H7 (cell line): Measurements from ENCODE around the gene TRAF1. TPM values are rescaled to one million over a fixed set of nuclear protein-coding genes. Genes with fewer than 3 reads are reported as not detected.

Experiments used
- DNase-seq: peaks from one replicate; pipeline ENCODE4 v3.0.0; 2012
- H3K27me3 ChIP-seq: 2 replicates; pipeline ENCODE4 v1.6.0; 2011; ENCODE audit warnings: mild to moderate bottlenecking, low read length; ENCODE audit not compliant: control insufficient read depth, insufficient read depth
- H3K36me3 ChIP-seq: replicated peaks from 2 replicates; pipeline ENCODE4 v1.5.1; 2011; ENCODE audit warnings: low read length; ENCODE audit not compliant: control insufficient read depth, insufficient read depth
- H3K4me3 ChIP-seq: 2 replicates; pipeline ENCODE4 v1.5.1; 2011; ENCODE audit warnings: low read depth, mild to moderate bottlenecking, control low read depth, low read length, moderate library complexity; ENCODE audit not compliant: insufficient read depth
- total RNA-seq: library from RNA; depleted of rRNA; stranded (reverse); fragments of >200 nt; shearing (Covaris generic); gene quantifications from 2 replicates; pipeline ENCODE4 v1.2.3, GENCODE V29; 2014

Gene TRAF1
- total RNA-seq, 1 experiment from 2014 or later, result 0.97 TPM

DNA sequence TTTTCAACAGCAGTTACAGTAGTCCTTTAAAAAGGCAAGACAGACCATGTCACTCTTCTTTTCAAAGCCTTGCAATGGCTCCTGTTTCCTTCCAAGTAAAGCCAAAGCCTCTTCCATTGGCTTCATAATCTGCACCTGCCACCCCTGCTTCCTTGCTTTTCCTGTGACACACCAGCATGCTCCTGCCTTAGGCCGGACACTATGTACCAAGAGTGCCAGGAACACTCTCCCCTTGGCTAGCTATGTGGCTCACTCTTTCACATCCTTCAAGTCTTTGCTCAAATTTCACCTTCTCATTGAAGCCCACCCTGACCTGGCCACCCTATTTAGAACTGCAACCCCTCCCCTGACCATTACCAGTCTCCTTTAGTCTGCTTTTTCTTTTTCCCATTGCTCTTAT lies 22.2 kb upstream of the TRAF1 start:
- Histone ChIP-seq H3K36me3 (no peaks in the 10 kb centered on the region), H3K27me3 (no peaks in the 10 kb centered on the region), H3K4me3 (no peak overlapping the region)
- DNase-seq, result no peak

DNA sequence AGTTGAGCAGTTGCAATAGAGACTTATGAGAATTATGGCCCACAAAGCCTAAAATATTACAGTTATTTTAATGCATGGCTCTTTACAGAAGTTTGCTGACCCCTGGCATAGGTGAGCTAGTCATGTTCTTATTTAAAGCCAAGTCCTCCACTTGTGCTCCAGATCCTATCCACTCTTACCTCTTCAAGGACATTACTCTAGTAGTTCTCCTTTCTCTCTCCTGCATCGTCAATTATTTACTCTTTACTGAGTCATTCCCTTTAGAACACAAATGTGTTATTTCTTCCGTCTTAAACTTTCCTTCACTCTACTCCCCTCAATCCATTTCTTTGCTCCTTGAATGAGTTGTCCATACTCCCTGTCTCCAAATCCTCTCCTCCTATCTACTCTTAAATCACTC lies 20.6 kb upstream of the TRAF1 start:
- H3K4me3 ChIP-seq, result no peak overlapping the region
- H3K36me3 ChIP-seq, result no peaks in the 10 kb centered on the region
- DNase-seq, result no peak
- H3K27me3 ChIP-seq, result no peaks in the 10 kb centered on the region

DNA sequence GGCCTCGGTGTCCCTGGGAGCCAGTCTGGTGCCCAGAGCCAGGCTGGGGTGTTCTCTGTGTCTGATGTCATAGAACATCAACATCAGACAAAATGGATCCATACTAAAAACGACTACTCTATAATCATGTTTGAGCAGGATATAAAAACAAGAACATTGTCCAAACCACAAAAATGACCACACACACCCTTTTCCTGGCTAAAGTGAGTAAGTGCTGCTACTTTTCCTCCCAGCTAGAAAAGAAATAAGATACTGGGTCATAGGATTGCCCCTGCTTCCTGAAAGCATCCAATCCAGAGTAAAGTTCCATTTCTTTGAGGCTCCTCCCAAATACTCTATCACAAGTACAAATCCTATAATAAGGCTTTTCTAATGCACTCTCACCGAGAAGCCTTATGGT lies 19.7 kb upstream of the TRAF1 start:
- Histone ChIP-seq H3K36me3 (no peaks in the 10 kb centered on the region), H3K4me3 (no peak overlapping the region), H3K27me3 (no peaks in the 10 kb centered on the region)
- DNase-seq, result no peak

DNA sequence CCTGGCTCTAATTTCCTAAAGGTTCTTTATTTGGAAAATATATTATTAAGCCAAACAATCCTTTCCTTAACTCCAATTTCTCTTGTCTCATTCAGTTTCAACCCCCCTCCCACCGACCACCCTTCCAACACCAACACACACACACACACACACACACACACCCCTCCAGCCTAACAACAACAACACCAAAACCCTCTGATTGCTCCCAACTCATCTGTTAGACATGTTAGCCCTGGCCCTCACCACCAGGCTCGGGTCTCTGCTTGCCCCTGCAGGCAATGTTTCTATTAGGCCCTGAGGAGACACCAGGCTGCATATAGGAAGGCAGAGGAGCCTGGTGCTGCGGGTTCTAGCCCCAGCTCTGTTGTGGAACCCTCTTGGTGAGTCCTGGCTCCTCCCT lies 18.4 kb upstream of the TRAF1 start:
- DNase-seq, result no peak
- Histone ChIP-seq H3K36me3 (no peaks in the 10 kb centered on the region), H3K27me3 (no peaks in the 10 kb centered on the region), H3K4me3 (no peak overlapping the region)

DNA sequence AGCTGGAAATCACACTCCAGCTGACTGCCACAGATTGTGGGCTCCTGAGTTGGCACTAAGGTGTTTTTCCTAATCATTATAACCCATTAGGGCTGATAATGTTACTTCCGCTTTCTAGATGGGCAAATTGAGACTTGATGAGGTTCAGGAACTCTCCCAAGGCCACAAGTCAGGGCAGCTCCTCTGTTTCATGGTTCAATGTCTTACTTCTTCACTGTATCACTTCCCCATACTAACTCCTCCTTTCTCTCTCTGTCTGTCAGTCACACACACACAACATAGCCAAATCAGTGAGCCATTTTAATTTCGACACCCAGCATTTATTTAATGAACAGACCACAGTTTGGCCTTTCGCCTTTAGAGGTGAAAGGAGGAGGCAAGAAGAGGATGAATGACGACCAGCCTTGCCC lies 17.8 kb upstream of the TRAF1 start:
- no peaks in the 10 kb centered on the region for H3K36me3 ChIP-seq
- DNase-seq, result no peak
- H3K27me3 ChIP-seq, result no peaks in the 10 kb centered on the region
- H3K4me3 ChIP-seq, result no peak overlapping the region

DNA sequence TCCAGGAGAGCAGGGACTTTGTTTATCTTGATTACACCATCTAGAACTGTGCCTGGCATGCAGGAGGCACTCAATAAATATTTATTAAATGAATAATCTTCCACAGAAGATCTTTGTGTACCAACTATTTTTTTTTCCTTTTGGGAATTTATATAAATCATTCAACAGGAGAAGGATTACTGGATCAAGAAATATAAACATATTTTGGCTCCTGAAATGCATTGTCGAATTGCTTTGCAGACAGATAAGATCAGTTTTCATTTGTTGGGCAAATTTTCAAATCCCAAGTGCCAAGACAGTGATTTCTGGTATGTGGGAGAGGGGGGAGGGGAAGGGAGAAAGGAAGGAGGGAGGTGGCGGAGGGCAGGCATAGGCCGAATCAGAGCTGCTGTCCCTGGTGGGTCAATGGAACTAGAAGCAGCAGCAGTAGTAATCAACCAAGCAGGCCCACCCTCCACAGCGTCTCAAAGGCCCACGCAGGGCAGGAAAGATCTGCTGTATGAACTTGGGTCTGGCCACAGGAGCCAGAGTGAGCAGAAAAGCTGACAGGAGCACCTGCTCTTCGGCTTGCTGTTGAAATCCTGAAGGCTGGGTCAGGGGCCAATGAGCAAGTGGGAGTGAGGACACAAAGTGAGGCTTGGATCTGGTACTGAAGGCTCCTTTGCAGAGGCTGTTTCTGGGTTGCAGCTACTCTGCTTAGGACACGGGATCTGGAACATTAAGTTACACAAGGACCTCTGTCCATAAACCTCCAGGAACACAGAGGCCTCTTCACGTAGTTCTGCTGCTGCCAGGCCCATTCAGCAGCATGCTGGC lies 15.8 kb upstream of the TRAF1 start:
- H3K36me3 ChIP-seq, result no peaks in the 10 kb centered on the region
- no peaks in the 10 kb centered on the region for H3K27me3 ChIP-seq
- H3K4me3 ChIP-seq, result no peak overlapping the region
- no peak for DNase-seq

DNA sequence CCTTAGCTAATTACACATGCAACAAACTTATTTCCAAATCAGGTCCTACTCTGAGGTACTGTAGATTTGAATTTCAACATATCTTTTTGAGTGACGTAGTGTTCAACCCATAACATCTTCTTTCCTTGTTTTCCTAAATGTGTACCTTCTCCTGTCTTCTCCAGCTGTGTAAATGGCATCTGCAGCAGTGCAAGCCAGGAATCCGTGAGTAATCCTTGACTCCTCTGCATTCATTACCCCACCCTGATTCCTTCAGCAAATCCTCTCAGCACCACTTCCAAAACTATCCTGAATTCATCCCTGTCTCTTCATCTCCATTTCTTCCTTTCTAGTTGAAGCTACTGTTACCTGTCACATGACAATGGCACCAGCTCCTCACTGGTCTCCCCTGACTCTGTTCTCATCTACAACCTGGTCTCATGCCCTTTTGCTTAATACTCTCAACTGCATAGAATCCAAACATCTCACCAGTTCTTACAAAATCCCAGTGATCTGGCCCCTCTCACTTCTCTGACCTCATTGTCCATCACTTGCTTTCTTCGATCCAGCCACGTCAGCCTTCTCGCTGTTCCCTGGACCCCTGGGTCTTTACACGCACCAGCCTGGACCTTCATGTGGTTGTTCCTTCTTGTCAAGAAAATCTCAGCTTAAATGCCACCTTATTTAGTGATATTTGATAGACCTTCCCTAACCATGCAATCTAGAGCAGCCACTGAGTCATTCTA lies 14.6 kb upstream of the TRAF1 start:
- no peak for DNase-seq
- no peaks in the 10 kb centered on the region for H3K27me3 ChIP-seq
- no peaks in the 10 kb centered on the region for H3K36me3 ChIP-seq
- H3K4me3 ChIP-seq, result no peak overlapping the region

DNA sequence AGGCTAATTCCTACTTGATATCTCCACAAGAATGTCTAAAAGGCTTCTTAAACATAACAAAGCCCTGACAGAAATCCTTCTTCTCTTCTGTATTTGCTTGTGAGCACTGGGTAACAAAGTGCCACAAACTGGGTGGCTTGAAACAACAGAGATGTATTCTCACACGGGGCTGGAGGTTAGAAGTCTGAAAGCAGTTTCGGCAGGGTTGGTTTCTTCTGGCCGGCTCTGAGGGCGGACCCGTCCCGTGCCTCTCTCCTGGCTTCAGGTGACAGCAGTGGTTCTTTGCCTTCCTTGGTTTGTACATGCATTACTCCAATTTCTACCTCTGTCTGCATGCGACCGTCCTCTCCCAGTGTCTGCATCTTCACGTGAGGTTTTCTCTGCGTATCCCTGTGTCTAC lies 14.0 kb upstream of the TRAF1 start:
- DNase-seq, result no peak
- no peaks in the 10 kb centered on the region for H3K36me3 ChIP-seq
- no peak overlapping the region for H3K4me3 ChIP-seq
- no peaks in the 10 kb centered on the region for H3K27me3 ChIP-seq

DNA sequence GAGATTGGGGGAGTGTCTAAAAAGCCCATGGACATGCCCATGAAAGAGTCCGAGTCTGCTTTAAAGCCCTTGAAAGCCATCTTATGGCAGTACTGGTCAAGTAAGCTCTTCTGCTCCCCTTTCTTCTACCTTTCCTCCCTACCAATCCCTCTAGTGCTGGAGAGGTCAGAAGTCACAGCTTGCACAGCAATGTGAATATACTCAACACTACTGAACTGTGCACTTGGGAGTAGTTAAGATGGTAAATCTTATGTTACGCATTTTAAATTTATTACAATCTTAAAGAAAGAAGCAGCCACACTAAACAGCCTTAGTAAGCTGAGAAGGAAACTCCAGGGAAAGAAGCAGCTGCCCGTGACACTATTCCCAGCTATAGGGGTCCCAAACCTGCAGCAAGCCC lies 12.3 kb upstream of the TRAF1 start:
- no peak for DNase-seq
- H3K36me3 ChIP-seq, result no peaks in the 10 kb centered on the region

DNA sequence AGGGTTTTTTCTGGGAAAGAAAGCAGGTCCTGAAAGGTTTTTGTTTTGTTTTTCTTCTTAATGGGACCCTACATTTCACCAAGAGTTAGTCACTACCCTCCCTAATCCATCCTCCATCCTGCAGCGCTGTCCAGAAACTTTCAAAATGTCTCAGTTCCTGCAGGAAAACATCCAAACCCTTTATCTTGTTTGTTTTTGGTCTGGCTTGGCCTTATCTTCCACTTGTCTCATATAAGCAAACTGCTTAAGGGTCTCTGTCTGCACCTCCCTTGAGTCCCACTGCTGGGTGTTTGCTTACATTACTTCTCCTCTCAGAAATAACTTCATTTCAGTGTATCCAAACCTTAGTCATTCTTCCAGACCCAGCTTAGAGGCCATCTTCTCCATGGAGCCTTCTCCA lies 11.0 kb upstream of the TRAF1 start:
- Histone ChIP-seq H3K27me3 (no peaks in the 10 kb centered on the region; the same call in 1 of the 2 replicates), H3K36me3 (no peaks in the 10 kb centered on the region), H3K4me3 (no peak overlapping the region)
- no peak for DNase-seq

More for the DNA sequence above, 12.3 kb upstream of the TRAF1 start:
- Histone ChIP-seq H3K27me3 (no peaks in the 10 kb centered on the region), H3K4me3 (no peak overlapping the region)

DNA sequence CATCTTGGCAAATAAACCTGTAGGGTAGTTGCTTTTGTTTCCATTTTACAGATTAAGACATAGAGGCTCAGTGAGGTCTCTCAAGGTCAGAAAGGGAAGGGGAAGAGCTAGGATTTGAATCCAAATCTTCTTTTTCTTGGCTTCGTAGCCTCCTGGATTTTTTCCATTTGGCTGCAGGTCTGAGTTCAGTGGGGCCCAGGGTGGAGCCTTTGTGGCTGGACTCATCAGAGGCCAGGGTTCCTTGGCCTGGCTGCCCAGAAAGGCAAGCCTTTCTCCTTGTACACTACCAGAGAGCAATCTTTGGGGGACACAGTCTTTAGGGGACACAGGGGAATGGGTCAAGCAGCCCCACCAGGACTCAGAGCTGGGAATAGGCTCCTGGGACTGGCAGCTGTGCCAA lies 10.5 kb upstream of the TRAF1 start:
- Histone ChIP-seq H3K27me3 (no peaks in the 10 kb centered on the region; the same call in 1 of the 2 replicates), H3K36me3 (no peaks in the 10 kb centered on the region), H3K4me3 (no peak overlapping the region)
- DNase-seq, result no peak

DNA sequence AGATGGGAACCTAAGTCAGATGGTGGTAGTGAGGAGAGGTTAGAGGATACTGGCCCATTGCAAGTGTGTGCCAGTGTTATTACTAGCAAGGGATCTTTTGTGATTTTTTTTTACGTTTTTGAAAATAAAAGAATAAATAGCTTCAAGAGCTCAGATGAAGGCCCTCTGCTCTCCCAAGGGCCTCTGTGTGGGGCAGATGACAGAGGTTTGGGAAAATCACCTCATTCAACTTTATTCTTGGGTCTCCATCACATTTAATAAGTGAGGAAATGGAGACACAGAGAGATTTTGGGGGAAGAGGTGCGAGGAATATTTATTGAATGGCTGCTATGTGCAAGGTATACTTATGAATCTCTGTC lies 10.1 kb upstream of the TRAF1 start:
- no peaks in the 10 kb centered on the region; the same call in 1 of the 2 replicates for H3K27me3 ChIP-seq
- no peaks in the 10 kb centered on the region for H3K36me3 ChIP-seq
- H3K4me3 ChIP-seq, result no peak overlapping the region
- DNase-seq, result no peak

DNA sequence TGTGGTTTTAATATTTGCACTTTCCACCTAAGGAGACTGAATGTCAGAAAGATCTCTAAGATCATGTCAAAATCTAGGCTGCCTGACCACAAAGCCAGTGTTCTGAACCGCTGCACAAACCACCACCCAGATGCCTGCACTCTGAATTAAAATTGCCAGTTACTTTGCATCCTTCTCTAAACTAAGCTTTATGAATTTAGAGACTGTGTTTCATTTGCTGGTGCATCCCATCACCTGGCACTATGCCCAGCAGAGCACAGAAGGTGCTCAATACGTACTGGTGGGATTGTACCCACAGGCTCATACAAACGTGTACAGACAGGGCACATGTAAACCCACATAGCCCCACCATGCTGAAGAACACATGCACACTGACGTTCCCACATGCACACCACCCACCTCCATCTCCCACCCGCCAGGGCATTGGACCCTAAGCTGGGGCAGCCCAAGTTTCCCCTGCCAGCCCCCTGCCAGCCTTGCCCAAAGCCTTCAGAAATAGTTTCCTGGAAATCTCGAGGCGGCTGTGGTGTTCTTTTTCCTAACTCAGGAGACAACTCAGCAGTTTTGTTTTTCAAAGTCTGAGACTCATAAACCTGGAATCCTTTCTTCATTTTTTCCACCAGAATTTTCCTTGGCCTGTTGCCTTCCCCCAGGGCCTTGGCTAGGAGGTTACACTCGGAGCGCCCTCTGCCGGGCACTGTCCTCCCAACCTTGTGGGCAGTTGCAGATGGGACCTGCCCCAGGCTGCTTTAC lies 9.6 kb upstream of the TRAF1 start:
- Histone ChIP-seq H3K27me3 (no peaks in the 10 kb centered on the region; the same call in 1 of the 2 replicates), H3K4me3 (no peak overlapping the region), H3K36me3 (no peaks in the 10 kb centered on the region)
- DNase-seq, result peak; percentile 90

DNA sequence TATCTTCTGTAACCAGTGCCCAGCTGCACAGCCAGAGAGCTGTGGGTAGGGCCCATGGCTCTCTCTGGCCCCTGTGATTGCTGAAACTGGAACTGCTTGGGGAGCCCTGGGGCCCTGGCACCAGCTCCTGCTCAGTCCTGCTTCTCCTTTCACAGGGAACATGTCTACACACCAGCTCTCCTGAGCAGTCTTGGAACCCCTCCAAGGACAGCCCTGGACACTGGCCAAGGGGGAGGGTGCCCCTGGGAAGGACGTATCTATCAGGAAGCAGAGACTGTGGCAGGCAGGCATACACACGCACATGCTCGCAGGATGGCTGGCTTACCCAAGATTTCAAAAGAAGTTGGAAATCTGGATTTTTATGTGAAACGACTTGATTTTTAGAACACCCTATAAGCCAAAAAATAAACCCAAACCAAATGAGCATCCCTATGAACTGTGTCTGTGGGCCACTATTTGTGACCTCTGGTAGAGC lies 8.8 kb upstream of the TRAF1 start:
- Histone ChIP-seq H3K4me3 (no peak overlapping the region), H3K36me3 (no peaks in the 10 kb centered on the region), H3K27me3 (no peaks in the 10 kb centered on the region; the same call in 1 of the 2 replicates)
- DNase-seq, result no peak
